Glomerular endothelial cell (primary cell): ENCODE data around the gene ZNF516. TPM values are rescaled to one million over a fixed set of nuclear protein-coding genes. Genes with fewer than 3 reads are reported as not detected.
"Not testable (repeated sequence)": the region's sequence is repeated elsewhere in the genome, so short reads cannot be mapped to it uniquely, and the experiment has no call there.

Experiments used
- DNase-seq: peaks from one replicate; pipeline ENCODE4 v3.0.0-alpha.2; 2011; ENCODE audit warnings: low read depth, low spot score; ENCODE audit errors: extremely low read depth
- total RNA-seq: library from RNA; depleted of rRNA; stranded (reverse); fragments of >200 nt; gene quantifications from 2 replicates; pipeline ENCODE4 v1.2.3, GENCODE V29; 2015

The ZNF516 gene
- total RNA-seq = 22.4 and 26.8 TPM in 2 replicates

DNA sequence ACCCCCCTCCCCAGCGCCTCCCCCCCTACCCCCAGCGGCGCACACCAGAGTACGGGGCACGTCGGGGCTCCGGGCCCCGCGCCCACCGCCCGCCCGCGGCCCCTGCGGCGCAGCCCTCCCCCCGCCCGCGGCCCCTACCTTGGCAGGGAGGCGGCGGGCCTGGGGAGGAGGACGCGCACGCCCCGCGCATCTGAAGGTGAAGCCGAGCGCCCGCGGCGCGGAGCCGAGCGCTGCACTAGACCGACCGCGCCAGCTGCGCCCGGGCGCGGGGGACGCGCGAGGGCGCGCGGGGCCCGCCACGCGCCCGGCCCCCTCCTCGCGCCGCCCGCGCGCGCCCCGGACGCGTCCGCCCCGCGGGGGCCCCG, at the start of gene ZNF516:
Gene ZNF516, minus strand, starts transcription at position 237 of the 365 bp plus-strand sequence. CDS start 52,188 bp downstream, outside the sequence.
- DNase-seq = no peak

- DNase-seq = no peak
These were observed 43.8 kb upstream of the ZNF516 start for GRCh38 chr18:76538846-76539245.

GRCh38 chr18:76537621-76538020, 42.6 kb upstream of the ZNF516 start:
- DNase-seq = no peak

GRCh38 chr18:76536593-76536992, 41.6 kb upstream of the ZNF516 start:
- not testable (repeated sequence) for DNase-seq

GRCh38 chr18:76532875-76533274, 37.8 kb upstream of the ZNF516 start:
- no peak for DNase-seq

DNA sequence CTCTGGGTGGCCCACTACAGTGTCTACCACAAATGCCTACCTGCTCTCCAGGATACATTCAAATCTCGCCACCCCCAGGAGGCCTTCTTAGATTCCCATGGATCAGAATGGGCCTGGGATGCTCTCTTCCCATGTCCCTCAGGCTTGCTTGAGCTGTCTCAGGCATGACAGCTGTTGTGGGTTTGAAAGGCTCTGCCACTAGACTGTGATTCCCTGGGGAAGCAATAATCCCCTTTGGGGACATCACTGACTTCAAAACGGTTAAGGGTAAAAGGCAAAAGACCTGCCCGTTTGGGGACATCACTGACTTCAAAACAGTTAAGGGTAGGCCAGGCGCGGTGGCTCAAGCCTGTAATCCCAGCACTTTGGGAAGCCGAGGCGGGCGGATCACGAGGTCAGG, 35.8 kb upstream of the ZNF516 start:
- no peak for DNase-seq

DNA sequence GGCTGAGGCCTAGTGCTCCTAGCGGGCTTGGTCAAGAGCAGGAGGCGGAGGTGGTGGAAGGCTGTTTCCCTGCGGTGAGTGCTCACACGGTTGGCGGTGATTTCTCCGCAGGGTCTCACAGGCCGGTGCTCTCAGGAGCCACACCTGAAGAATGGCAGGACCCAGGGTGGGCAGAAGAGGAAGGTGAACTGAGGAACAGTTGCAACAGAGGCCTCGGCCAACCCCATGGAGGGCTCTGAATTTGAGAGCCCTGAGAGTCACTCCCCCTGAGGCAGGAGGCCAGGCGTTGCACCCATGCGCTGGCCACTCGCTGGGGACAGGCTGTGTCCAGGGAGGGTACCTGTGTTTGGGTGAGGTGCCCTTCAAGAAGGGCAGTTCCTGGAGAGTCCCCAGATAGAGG, 35.3 kb upstream of the ZNF516 start:
- DNase-seq = no peak

DNA sequence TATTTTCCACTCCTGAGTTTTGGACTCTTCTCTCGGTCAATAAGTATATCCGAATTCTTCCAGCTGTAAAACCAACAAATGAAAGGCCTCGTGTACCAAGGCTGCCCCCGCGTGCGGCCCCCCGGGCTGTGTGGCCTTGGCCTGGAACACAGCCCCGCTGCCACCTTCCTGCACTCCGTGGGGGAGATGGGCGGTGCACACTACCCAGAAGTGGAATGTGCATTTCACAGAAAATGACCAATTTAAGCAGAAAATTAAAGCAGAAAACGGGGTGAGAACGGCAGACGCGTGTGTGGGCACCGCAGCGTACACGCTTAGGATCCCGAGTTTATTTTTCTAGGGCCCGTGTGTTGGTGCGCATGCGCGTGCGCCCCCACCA, 34.4 kb upstream of the ZNF516 start:
- no peak for DNase-seq

DNA sequence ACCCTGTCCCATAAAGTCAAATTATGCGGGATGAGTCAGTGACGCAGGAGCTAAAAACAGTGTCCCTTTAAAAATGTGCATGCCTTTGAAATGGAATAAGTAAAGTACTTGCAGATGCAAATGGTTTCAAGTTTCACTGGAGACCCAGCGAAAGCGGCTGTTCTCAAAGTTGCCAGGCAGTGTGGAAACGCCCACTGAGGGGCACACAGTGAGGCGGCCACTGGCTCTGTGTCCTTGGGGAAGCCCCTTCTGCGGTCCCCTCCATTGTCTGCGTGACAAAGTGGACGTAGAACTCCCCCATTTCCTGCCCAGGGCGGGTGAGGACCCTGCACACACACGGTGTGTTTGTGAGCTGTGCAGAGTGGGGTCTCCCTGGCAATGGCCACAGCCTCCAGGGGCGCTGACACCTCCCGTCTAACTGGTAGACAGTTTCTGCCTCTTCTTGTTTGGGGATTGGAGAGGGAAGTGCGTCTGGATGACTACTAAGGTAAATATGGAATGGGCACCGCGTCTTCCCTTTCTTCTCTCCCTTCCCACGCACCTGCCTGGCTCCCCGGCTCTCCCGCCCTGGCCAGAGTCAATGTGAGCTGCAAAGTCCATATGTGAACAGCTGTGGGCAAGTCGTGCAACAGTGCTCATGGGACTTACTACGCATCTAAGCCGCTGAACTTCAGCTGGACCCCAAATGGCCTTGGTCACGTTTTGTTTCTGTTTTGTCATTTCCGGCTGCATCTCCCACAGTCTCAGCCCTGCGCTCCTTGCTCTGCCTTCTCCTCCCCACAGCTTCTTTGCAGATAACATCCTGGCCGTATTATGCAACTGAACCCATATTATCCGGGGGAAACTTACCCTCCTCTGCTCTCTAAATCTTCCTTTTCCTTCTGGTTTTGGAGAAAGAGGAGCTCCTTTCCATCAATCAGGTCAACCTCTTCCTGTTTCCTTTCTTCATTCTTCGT, 33.7 kb upstream of the ZNF516 start:
- DNase-seq = no peak

DNA sequence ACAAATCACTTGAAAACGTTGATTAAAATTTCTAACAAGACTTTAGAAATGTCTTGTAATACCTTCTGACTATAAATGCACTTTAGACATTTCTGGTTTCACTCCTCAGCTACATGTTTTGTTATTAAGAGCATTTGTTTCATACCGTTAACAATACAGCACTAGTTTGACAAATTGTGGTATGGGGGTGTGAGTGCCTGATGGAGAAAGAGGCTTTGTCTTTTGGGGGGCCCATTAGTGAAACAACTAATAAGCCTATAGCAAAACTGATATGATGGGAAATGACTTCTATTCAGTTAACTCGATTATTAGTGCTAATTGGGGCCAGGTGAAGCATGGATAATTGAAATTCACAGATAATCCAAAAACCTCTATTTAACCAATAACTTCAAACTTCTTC, 30.9 kb upstream of the ZNF516 start:
- DNase-seq = no peak

DNA sequence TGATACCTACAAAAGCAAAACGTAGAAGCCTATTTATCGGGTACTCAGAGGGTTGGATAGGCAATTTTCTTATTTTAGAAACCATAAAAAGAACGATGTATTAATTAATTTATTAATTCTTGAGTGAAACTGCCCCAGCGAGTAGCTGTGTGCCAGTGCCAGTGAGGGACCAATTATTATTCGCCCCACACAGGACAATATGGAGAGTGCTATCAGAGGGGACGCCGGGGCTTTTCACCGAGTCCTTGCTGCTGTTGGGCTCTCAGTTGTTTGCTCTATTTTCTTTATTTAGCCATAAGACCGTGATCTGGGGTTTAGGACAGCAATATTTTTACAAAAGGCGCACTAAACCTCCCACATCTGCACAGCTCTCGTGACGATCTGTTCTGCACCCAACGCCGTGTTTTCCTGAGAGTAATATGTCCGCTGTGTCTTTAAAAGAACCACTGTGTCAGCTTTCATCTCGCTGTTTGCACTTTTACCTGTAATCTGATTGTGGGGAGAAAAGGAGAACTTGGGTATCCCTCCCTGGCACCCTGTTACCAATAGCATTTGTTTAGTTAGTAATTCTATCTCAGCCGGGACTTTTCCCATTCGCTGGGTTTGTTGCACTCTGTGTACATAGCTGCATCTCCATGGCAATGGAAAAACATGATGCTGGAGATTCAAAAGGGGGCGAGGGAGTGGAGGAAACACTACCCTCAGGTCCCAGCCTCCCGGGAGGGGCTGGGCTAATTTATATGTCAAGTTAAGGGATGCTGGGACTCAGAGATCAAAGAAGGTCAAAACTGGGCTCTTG, 30.1 kb upstream of the ZNF516 start:
- DNase-seq = peak; percentile 20

DNA sequence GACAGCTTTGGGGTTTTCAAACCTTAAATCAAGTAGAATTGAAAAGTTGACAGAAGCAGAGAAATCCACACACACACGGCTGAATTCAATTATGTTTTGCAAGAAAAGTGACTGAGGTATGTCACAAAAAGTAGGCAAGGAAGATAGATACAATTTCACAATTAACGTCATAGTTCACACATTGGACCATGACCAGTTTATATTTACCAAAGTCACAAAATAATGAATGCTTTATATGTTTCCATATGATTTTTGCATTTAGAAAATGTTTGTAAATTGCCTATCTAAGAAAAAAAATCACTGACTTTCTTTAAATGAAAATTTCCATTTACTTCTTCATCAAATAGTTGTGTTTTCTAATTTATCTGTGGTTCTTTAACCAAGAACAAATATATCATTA, 29.4 kb upstream of the ZNF516 start:
- DNase-seq = no peak

- DNase-seq = no peak
These were observed 27.5 kb upstream of the ZNF516 start for GRCh38 chr18:76522551-76522950.

- no peak for DNase-seq
These were observed 27.1 kb upstream of the ZNF516 start for GRCh38 chr18:76522122-76522503.

GRCh38 chr18:76521417-76522121, 26.5 kb upstream of the ZNF516 start:
- DNase-seq = no peak

DNA sequence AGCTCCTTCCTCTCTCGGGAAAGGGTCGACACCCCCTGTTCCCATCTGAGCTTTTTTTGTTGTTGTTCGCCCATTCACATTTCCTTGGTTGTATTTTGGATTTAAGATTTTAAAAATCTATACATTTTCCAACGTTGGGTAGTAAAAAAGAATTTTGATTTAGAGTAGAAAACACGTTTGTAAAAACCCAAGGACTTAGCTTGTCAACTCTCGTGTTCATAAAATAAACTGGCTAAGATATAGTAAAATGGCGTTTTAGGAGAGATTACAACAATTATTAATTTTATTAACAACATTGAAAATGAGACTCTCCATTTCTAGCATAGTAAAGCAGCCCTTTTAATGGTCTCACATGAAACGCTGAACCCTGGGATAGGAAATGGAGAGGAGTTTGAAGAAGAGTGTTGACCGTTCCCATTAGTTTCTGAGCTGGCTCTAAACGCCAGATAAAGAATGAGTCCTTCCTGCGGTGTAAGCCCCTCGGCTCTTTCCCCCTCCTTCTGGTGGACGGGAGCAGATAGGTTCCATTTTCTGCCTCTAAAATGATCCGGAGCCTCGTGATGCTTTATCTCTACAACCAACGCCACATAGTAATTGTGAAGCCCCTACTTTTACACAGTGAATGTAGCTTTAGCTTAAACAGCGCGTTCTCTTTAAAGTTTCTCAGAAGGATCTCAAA, 24.0 kb upstream of the ZNF516 start:
- no peak for DNase-seq

DNA sequence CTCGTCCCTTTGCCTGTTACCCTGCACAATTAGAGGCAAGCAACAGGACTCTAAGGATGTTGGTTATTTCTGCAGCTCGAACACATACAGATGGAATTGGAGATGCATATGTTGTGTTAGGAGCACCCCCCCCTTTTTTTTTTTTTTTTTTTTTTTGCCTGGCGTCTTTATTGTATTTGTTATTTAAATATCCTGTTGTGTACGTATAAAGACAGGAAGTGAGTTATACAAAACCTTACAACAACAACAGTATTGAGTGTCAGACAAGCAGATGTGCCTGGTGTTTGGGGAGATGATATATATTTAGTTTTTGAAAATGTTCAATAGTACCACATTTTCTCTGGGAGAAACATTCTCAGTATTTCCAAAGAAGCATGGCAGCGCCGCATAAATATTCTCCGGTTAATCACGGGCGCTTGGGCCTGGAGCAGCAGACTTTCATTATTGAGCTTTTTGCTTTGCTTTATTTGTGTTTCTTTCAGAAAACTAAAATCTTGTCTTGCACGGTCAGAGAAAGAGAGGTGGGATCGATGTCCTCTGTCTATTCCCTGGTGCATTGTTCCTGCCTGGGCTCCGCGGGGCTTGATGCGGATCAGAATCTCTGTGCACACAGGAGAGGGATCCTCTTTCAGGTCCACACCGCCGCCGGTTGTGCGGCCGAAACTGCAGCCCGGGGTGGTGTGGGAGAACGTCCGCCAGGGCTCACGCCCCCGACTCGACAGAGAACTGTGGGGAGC, 23.2 kb upstream of the ZNF516 start:
- DNase-seq = no peak

DNA sequence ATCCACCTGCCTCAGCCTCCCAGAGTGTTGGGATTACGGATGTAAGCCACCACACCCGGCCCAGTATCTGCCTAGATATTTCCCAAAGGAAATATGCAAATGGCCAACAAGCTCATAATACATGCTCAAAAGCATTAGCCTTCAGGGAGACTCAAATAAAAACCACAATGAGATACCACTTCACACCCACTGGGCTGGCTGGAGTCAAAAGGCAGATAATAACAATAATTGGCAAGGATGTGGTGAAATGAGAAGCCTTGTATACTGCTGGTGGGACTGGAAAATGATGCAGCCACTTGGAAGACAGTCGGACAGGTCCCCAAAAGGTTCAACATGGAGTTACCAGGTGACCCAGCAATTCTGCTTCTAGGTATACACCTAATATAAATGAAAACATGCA, 20.5 kb upstream of the ZNF516 start:
- no peak for DNase-seq

DNA sequence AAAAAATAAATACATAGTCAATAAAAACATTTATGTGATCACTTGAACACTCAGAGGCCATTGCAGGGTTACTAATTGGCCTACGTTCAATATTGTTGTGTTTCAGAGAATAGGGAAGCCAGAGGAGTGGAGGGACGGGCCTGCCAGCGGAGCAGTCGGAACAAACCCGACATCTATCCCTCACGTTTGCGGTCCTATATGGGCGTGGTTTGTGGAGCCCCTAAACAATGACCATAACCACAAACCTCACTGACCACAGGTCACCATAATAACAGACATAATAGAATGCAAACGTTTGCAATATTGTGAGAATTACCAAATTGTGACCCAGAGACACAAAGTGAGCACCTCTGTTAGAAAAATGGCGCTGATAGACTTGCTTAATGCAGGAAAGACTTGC, 19.5 kb upstream of the ZNF516 start:
- no peak for DNase-seq

DNA sequence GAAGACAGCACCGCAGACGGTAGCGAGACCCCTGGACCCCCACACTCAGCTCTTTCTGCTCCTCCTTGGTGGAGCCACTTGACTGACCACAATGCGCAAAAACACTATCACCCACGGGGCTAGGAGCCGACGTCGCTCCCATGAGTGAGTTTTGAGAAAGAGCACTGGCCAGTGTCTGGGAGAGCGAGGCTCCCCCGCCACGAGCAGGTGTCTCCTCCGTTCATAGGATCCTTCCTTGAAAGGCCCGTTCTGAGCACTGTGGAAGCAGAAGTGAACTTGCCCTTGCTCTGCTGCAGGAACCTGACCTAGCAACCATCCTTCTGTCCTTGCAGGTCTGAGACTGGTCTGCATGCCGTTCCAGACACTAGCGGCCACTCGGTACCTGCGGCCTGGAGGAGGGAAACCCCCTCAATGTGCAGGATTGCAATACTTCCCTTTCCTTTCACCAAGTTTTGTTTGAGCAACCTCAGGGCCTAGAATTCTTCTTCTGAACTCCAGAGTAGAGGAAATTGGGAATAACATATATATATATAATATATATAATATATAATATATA, 12.9 kb upstream of the ZNF516 start:
- no peak for DNase-seq
